ENCODE data around the gene TIMELESS.

TIMELESS gene

GRCh38 chr12:56479625-56480024, 30.4 kb upstream of the TIMELESS start:
- Mint-ChIP-seq H3K27me3 (ENCODE audit: low read depth) (no peaks in the 10 kb centered on the region), H3K4me1 (ENCODE audit: low read depth) (peaks cover 4% of the 10 kb centered on the region), H3K36me3 (ENCODE audit: low read depth) (peaks cover 1% of the 10 kb centered on the region), H3K9me3 (no peaks in the 10 kb centered on the region), H3K4me3 (no peak overlapping the region), H3K27ac (no peak overlapping the region)
- DNase-seq (ENCODE audit: low spot score): no peak

DNA sequence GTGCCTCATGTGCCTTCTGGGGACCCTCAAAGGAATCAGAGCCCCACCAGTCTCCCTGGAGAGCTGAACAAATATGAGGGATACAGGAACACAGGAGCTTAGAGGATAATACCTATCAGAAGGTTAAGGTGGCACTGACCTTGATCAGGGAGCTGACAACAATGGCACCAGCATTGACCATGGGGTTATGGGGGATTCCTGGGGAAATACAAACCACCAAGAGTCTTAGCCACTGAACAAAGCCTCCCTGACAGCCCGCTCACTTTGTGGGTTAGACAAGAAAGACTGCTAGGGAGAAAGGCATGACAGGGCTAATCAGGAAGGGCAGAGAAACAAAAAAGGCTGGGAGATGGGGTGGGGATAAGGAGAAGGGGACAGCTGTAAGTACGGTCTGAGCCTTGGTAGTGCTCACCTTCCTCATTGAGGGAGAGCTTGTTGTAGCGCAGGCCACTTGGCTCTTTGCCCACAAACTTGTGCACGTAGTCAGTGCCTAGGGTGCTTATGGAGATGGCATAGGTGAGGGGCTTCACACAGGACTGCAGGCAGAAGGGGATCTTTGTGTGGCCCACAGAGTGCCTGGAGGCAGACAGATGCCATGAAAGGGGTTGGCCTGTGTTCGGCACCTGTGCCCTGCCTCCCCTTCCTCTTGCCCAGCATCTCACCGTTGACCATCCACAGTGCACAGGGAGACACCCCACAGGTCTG, 28.4 kb upstream of the TIMELESS start:
- Mint-ChIP-seq H3K4me3 (no peak overlapping the region), H3K27me3 (ENCODE audit: low read depth) (no peaks in the 10 kb centered on the region), H3K4me1 (ENCODE audit: low read depth) (peaks cover 4% of the 10 kb centered on the region), H3K36me3 (ENCODE audit: low read depth) (peaks cover 1% of the 10 kb centered on the region), H3K9me3 (no peaks in the 10 kb centered on the region), H3K27ac (no peak overlapping the region)
- no peak for DNase-seq (ENCODE audit: low spot score)

- no peak for DNase-seq (ENCODE audit: low spot score)
- Mint-ChIP-seq H3K4me1 (ENCODE audit: low read depth) (peaks cover 4% of the 10 kb centered on the region), H3K27me3 (ENCODE audit: low read depth) (no peaks in the 10 kb centered on the region), H3K36me3 (ENCODE audit: low read depth) (peaks cover 1% of the 10 kb centered on the region), H3K27ac (no peak overlapping the region), H3K4me3 (no peak overlapping the region), H3K9me3 (no peaks in the 10 kb centered on the region)
Observed at GRCh38 chr12:56476972-56477432, 27.8 kb upstream of the TIMELESS start.

DNA sequence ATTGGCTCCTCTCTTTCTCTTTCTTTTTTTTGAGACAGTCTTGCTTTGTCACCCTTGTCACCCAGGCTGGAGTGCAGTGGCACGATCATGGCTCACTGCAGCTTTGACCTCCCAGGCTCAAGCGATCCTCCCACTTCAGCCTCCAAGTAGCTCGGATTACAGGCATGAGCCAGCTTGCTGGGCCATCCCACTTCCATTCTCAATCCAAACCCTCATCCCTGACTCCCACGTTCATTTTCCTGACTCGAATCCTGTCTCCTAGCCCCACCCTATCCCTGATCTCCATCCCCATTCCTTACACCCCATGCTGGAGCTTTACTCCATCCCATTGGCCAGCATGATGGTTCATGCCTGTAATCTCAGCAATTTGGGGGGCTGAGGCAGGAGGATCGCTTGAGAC, 26.9 kb upstream of the TIMELESS start:
- H3K27ac Mint-ChIP-seq: no peak overlapping the region
- no peak for DNase-seq (ENCODE audit: low spot score)
- H3K9me3 Mint-ChIP-seq: no peaks in the 10 kb centered on the region
- no peaks in the 10 kb centered on the region for H3K27me3 Mint-ChIP-seq (ENCODE audit: low read depth)
- H3K4me1 Mint-ChIP-seq (ENCODE audit: low read depth): peaks cover 7% of the 10 kb centered on the region
- peaks cover 1% of the 10 kb centered on the region for H3K36me3 Mint-ChIP-seq (ENCODE audit: low read depth)
- no peak overlapping the region for H3K4me3 Mint-ChIP-seq

GRCh38 chr12:56474389-56474788, 25.2 kb upstream of the TIMELESS start:
- Mint-ChIP-seq H3K9me3 (no peaks in the 10 kb centered on the region), H3K27ac (no peak overlapping the region), H3K36me3 (ENCODE audit: low read depth) (peaks cover 5% of the 10 kb centered on the region), H3K27me3 (ENCODE audit: low read depth) (no peaks in the 10 kb centered on the region), H3K4me1 (ENCODE audit: low read depth) (peaks cover 6% of the 10 kb centered on the region), H3K4me3 (no peak overlapping the region)
- no peak for DNase-seq (ENCODE audit: low spot score)

DNA sequence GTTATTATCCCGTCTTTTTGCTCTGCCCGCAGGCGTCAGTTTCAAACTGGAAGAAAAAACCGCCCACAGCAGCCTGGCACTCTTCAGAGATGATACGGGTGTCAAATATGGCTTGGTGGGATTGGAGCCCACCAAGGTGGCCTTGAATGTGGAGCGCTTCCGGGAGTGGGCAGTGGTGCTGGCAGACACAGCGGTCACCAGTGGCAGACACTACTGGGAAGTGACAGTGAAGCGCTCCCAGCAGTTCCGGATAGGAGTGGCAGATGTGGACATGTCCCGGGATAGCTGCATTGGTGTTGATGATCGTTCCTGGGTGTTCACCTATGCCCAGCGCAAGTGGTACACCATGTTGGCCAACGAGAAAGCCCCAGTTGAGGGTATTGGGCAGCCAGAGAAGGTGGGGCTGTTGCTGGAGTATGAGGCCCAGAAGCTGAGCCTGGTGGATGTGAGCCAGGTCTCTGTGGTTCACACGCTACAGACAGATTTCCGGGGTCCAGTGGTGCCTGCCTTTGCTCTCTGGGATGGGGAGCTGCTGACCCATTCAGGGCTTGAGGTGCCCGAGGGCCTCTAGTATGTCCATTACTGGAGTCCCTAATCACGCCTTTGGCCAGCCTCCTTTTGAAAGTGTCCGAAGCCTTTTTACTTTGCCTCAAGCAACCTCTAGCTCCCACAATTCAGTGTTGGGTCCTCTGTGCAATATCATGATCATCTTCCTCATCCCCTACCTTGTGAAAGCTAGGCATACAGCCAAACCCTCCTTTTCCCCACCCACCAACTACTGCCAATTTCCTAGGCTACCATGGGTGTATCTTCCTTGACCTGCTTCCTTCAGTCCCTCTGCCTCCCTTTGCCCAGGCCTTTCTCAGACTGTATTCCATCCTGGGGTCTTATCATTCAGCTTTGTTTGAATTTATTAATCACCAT, 20.0 kb upstream of the TIMELESS start:
- DNase-seq (ENCODE audit: low spot score): no peak
- no peaks in the 10 kb centered on the region for H3K27me3 Mint-ChIP-seq (ENCODE audit: low read depth)
- peak overlapping the region; percentile 91 for H3K4me3 Mint-ChIP-seq

DNA sequence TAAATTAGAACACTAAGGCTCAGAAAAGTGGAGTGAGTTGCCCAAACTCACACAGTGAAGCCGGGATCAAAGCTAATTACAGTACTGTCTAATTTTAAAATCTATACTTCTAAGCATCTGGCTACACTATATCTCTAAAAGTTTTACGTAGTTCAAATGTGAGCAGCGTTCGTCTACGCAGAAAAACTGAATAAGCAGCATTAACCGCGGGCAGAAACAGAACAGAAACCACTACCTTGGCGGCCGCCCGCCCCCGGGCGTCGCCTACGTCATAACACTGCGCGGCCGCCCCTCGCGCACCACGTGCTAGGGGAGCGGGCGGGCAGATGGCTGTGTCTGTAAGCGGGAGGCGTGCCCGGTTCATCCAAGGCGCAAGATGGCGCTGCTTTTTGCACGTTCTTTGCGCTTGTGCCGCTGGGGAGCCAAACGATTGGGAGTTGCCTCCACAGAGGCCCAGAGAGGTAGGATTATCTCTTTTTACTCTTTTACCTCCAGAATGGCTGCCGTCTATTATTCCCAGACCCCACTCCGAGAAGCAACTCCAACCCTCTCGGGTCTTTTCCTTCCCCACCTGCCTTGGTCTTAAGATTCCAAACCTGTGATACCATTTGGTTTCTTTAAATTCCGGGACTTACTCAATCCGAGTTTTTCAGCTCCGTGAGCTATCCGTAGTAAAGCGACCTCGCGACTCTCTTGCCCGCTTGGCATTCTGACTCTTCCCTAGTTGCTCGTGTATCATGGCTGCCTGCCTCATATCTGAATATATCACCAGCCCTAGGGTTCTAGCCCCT, 19.2 kb upstream of the TIMELESS start, which contains the start of gene SPRYD4:
SPRYD4 (plus strand) TSS at position 363 of the 791 bp plus-strand sequence; CDS start at position 377, 14 bp downstream.
- Mint-ChIP-seq H3K27me3 (ENCODE audit: low read depth) (no peaks in the 10 kb centered on the region), H3K9me3 (no peaks in the 10 kb centered on the region), H3K36me3 (ENCODE audit: low read depth) (peaks cover 5% of the 10 kb centered on the region), H3K4me3 (peak within 1 kb of the TSS; percentile 91), H3K27ac (peak within 1 kb of the TSS; percentile 94), H3K4me1 (ENCODE audit: low read depth) (peaks cover 16% of the 10 kb centered on the region)
- DNase-seq (ENCODE audit: low spot score): peak; percentile 96

More for the DNA sequence above, 20.0 kb upstream of the TIMELESS start:
- peaks cover 5% of the 10 kb centered on the region for H3K36me3 Mint-ChIP-seq (ENCODE audit: low read depth)
- H3K9me3 Mint-ChIP-seq: no peaks in the 10 kb centered on the region
- H3K4me1 Mint-ChIP-seq (ENCODE audit: low read depth): peaks cover 12% of the 10 kb centered on the region
- H3K27ac Mint-ChIP-seq: peak overlapping the region; percentile 94

DNA sequence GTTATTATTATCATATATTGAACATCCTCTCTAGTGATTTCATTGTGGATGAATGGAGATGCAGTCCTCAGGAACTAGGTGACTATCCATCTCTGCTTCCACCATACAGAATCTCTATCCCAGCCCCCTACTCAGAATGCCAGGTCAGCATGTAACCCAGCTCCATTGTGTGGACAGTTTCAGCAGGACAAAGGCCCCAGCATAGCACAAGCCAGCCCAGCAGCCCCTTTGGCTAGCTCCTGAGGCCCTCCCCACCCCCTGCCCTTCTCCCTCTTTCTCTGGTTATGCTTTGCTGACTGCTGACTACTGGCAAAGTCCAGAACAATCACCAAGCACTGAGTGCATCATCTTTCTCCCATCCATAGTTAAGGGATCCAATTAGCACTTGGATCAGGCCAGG, 13.3 kb upstream of the TIMELESS start:
- Mint-ChIP-seq H3K36me3 (ENCODE audit: low read depth) (no peaks in the 10 kb centered on the region), H3K27ac (no peak overlapping the region), H3K4me1 (ENCODE audit: low read depth) (peaks cover 8% of the 10 kb centered on the region), H3K27me3 (ENCODE audit: low read depth) (no peaks in the 10 kb centered on the region), H3K4me3 (no peak overlapping the region), H3K9me3 (no peaks in the 10 kb centered on the region)
- DNase-seq (ENCODE audit: low spot score): no peak

- no peaks in the 10 kb centered on the region for H3K9me3 Mint-ChIP-seq
- no peak for DNase-seq (ENCODE audit: low spot score)
- peaks cover 6% of the 10 kb centered on the region for H3K4me1 Mint-ChIP-seq (ENCODE audit: low read depth)
- H3K4me3 Mint-ChIP-seq: no peak overlapping the region
- H3K27me3 Mint-ChIP-seq (ENCODE audit: low read depth): no peaks in the 10 kb centered on the region
- H3K27ac Mint-ChIP-seq: no peak overlapping the region
- H3K36me3 Mint-ChIP-seq (ENCODE audit: low read depth): no peaks in the 10 kb centered on the region
Observed at GRCh38 chr12:56461235-56462159, 12.3 kb upstream of the TIMELESS start.

DNA sequence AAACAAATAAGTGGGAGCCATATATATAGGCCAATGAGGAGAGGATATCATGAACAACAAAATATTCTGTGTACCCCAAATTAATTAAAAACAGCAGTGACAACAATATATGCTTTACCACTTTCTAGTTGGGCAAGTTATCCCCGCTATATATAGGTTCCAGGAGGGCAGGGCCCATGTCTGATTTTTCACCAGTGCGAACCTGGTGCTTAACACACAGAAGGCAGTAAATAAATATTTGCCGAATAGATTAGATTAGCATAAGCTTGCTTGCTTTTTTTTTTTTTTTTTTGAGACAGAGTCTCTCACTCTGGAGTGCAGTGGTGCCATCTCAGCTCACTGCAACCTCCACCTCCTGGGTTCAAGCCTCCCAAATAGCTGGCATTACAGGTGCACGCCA, 8.6 kb upstream of the TIMELESS start:
- Mint-ChIP-seq H3K27me3 (ENCODE audit: low read depth) (peaks cover 7% of the 10 kb centered on the region), H3K4me3 (no peak overlapping the region), H3K9me3 (no peaks in the 10 kb centered on the region), H3K27ac (no peak overlapping the region), H3K4me1 (ENCODE audit: low read depth) (peaks cover 1% of the 10 kb centered on the region), H3K36me3 (ENCODE audit: low read depth) (no peaks in the 10 kb centered on the region)
- DNase-seq (ENCODE audit: low spot score): no peak

DNA sequence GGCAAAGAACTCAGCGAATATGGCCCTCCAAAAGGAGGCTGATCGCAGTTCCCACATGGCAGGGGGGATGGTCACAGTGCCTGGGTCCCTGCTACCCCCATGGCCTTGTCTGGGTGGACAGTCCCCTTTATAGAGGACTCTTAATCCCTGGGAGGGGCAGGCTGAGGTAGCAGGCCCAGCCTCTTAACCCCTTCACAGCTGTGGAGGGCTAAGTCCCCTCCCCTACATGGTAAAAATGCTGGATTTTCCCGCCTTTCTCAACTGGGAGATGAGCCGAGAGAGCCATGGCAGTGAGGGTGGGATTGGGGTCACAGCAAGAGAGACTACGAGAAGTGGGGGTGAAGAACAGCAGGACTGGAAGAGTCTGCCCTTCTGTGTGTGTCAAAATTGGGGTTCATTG, 5.3 kb upstream of the TIMELESS start, which contains the start of gene MIP:
MIP (minus strand) TSS at position 101 of the 400 bp plus-strand sequence; CDS start at position 57, 44 bp downstream.
- H3K27ac Mint-ChIP-seq: no peak within 1 kb of the TSS

GRCh38 chr12:56451147-56451546, 1.9 kb upstream of the TIMELESS start:
- Mint-ChIP-seq H3K27ac (no peak overlapping the region), H3K36me3 (ENCODE audit: low read depth) (peaks cover 4% of the 10 kb centered on the region), H3K4me1 (ENCODE audit: low read depth) (peaks cover 22% of the 10 kb centered on the region), H3K9me3 (no peaks in the 10 kb centered on the region), H3K27me3 (ENCODE audit: low read depth) (peaks cover 7% of the 10 kb centered on the region), H3K4me3 (no peak overlapping the region)
- no peak for DNase-seq (ENCODE audit: low spot score)

More for the DNA sequence above, 5.3 kb upstream of the TIMELESS start, which contains the start of gene MIP:
- Mint-ChIP-seq H3K4me3 (no peak within 1 kb of the TSS), H3K4me1 (ENCODE audit: low read depth) (peaks cover 7% of the 10 kb centered on the region), H3K36me3 (ENCODE audit: low read depth) (no peaks in the 10 kb centered on the region), H3K27me3 (ENCODE audit: low read depth) (peaks cover 7% of the 10 kb centered on the region), H3K9me3 (no peaks in the 10 kb centered on the region)
- DNase-seq (ENCODE audit: low spot score): no peak

- Mint-ChIP-seq H3K36me3 (ENCODE audit: low read depth) (peaks cover 5% of the 10 kb centered on the region), H3K4me3 (peak overlapping the region; percentile 92), H3K27ac (no peak overlapping the region), H3K9me3 (no peaks in the 10 kb centered on the region), H3K27me3 (ENCODE audit: low read depth) (peaks cover 4% of the 10 kb centered on the region), H3K4me1 (ENCODE audit: low read depth) (peaks cover 22% of the 10 kb centered on the region)
- DNase-seq (ENCODE audit: low spot score): no peak
Observed at GRCh38 chr12:56450241-56450640, 1.0 kb upstream of the TIMELESS start.
